LHCN-M2 (cell line): ENCODE data around the gene NUP107. TPM values are rescaled to one million over a fixed set of nuclear protein-coding genes. Genes with fewer than 3 reads are reported as not detected.

Experiments
- total RNA-seq: library from RNA; depleted of rRNA; stranded (reverse); fragments of >200 nt; gene quantifications from 2 replicates; pipeline ENCODE4 v1.2.3, GENCODE V29; 2014; rRNA removed

The NUP107 gene
- total RNA-seq, 1 experiment from 2014 or later: 78.0 TPM

Other genes with a start within 250 kb of the NUP107 start
- 175 and 270 TPM in 2 replicates for gene RAP1B, start 76.1 kb upstream of the NUP107 start, total RNA-seq
- gene SLC35E3, start 59.2 kb downstream of the NUP107 start, total RNA-seq: 2.1 and 5.2 TPM in 2 replicates
- gene MDM2, start 121.2 kb downstream of the NUP107 start, total RNA-seq: 113 and 119 TPM in 2 replicates
- gene CPM, start 246.2 kb downstream of the NUP107 start, total RNA-seq: 13.3 and 20.5 TPM in 2 replicates